B cell (primary cell): ENCODE data around the gene KCNG4. TPM values are rescaled to one million over a fixed set of nuclear protein-coding genes. Genes with fewer than 3 reads are reported as not detected.

Experiments
- ATAC-seq: fragments of 200-7000 bp; cut with Tn5 transposase; one replicate; pipeline ENCODE4 v1.10.0; 2021; ENCODE audit warnings: low read depth, mild to moderate bottlenecking, moderate number of reproducible peaks, moderate library complexity
- CTCF ChIA-PET: fragments of 350-600 bp; sonication (Branson Sonifier 250); formaldehyde crosslinking; loops from one replicate; lab custom pipeline; 2021; ENCODE audit warnings: antibody characterized with exemption, inconsistent platforms; lab: Charles Lee
- POLR2A ChIA-PET: fragments of 350-600 bp; sonication (Branson Sonifier 250); formaldehyde crosslinking; loops from one replicate; lab custom pipeline; 2021; ENCODE audit warnings: antibody characterized with exemption; lab: Charles Lee
- DNase-seq: peaks from one replicate; pipeline ENCODE4 v3.0.0; 2013
- H2AFZ ChIP-seq: 2 replicates; pipeline ENCODE4 v1.6.1; 2012; ENCODE audit warnings: mild to moderate bottlenecking, low read depth, low read length; ENCODE audit not compliant: insufficient read depth, poor library complexity, severe bottlenecking
- H3K27ac ChIP-seq, 2 donors: 1 replicate in 1 of 2; 2 replicates in 1 of 2; pipeline ENCODE4 v1.5.1; 2012 to 2013; ENCODE audit warnings: low read length in 2 of 2, mild to moderate bottlenecking in 2 of 2, moderate library complexity in 1 of 2
- H3K27me3 ChIP-seq, 4 experiments: fragments of 200-600 bp in 1 of 4; sonication (generic) in 1 of 4; replicated peaks in 1 of 4; 1 replicate in 2 of 4; 2 replicates in 2 of 4; pipeline versions ENCODE4 v1.6.1 to v1.7.0; 2013 to 2016; ENCODE audit warnings: low read length in 3 of 4, mild to moderate bottlenecking in 2 of 4, mixed read lengths in 1 of 4, moderate library complexity in 1 of 4; ENCODE audit not compliant: insufficient read depth in 4 of 4, control insufficient read depth in 3 of 4; ENCODE audit errors: control extremely low read depth in 1 of 4
- H3K36me3 ChIP-seq, 2 experiments: replicated peaks in 1 of 2; 1 replicate in 1 of 2; 2 replicates in 1 of 2; pipeline versions ENCODE4 v1.6.1 to v1.7.1; 2013; ENCODE audit warnings: low read length in 1 of 2; ENCODE audit not compliant: insufficient read depth in 2 of 2, control insufficient read depth in 1 of 2; ENCODE audit errors: control extremely low read depth in 1 of 2, extremely low read depth in 1 of 2
- H3K4me1 ChIP-seq, 2 donors: fragments of 200-600 bp in 1 of 2; sonication (generic) in 1 of 2; 1 replicate in 1 of 2; 2 replicates in 1 of 2; pipeline versions ENCODE4 v1.5.1 to v1.6.1; 2013 to 2017; ENCODE audit warnings: low read length in 2 of 2; ENCODE audit not compliant: control insufficient read depth in 2 of 2, insufficient read depth in 2 of 2
- H3K4me2 ChIP-seq: replicated peaks from 2 replicates; pipeline ENCODE3; 2012; ENCODE audit warnings: mild to moderate bottlenecking, low read depth, low read length; ENCODE audit not compliant: poor library complexity, severe bottlenecking
- H3K4me3 ChIP-seq, 5 experiments: fragments of 200-600 bp in 1 of 5; sonication (generic) in 1 of 5; 1 replicate in 3 of 5; 2 replicates in 2 of 5; pipeline versions ENCODE4 v1.5.1 to v1.7.0; 2011 to 2016; ENCODE audit warnings: low read length in 4 of 5, mild to moderate bottlenecking in 4 of 5, low read depth in 2 of 5, control low read depth in 1 of 5, moderate library complexity in 1 of 5; ENCODE audit not compliant: insufficient read depth in 1 of 5; ENCODE audit errors: control extremely low read depth in 1 of 5, extremely low read depth in 1 of 5
- H3K79me2 ChIP-seq: fragments of 200-600 bp; sonication (generic); one replicate; pipeline ENCODE4 v1.6.0; 2016; ENCODE audit warnings: low read length; ENCODE audit not compliant: control insufficient read depth, insufficient read depth
- H3K9ac ChIP-seq: fragments of 200-600 bp; sonication (generic); 2 replicates; pipeline ENCODE4 v1.6.1; 2017; ENCODE audit warnings: mild to moderate bottlenecking, low read length, moderate library complexity
- H3K9me3 ChIP-seq, 3 donors: one replicate each; pipeline versions ENCODE4 v1.6.1 to v1.7.1; 2013; ENCODE audit warnings: low read length in 2 of 3; ENCODE audit not compliant: control insufficient read depth in 2 of 3, insufficient read depth in 1 of 3; ENCODE audit errors: control extremely low read depth in 1 of 3
- H4K20me1 ChIP-seq: 2 replicates; pipeline ENCODE4 v1.6.0; 2012; ENCODE audit warnings: mild to moderate bottlenecking, low read length; ENCODE audit not compliant: insufficient read depth, control insufficient read depth, poor library complexity, severe bottlenecking
- H3K27ac Mint-ChIP-seq: one replicate; pipeline ENCODE4 v1.8.0; 2021; ENCODE audit warnings: mixed read lengths
- H3K27me3 Mint-ChIP-seq: one replicate; pipeline ENCODE4 v1.8.0; 2021; ENCODE audit warnings: mixed read lengths
- H3K4me1 Mint-ChIP-seq: one replicate; pipeline ENCODE4 v1.8.0; 2021; ENCODE audit warnings: mixed read lengths
- H3K4me3 Mint-ChIP-seq: one replicate; pipeline ENCODE4 v1.8.0; 2021; ENCODE audit warnings: mixed read lengths
- H3K9me3 Mint-ChIP-seq: one replicate; pipeline ENCODE4 v1.8.0; 2022; ENCODE audit warnings: mixed read lengths; ENCODE audit not compliant: insufficient read depth
- CTCF ChIP-seq: fragments of 200-600 bp; IDR thresholded peaks from one replicate; pipeline ENCODE4 v1.8.0; 2022; ENCODE audit warnings: antibody characterized with exemption, mild to moderate bottlenecking
- EZH2 ChIP-seq: IDR thresholded peaks from 2 replicates; pipeline ENCODE4 v1.6.1; 2012; ENCODE audit warnings: borderline replicate concordance, low read depth, mild to moderate bottlenecking, moderate library complexity, low read length; ENCODE audit not compliant: insufficient read depth, poor library complexity, severe bottlenecking
- WGBS: methylation state at CpG from one replicate; pipeline ENCODE4 v1.1.5; 2013; ENCODE audit warnings: missing lambda C conversion rate; ENCODE audit not compliant: insufficient coverage; 5-methylcytosine and 5-hydroxymethylcytosine counted together
- intact Hi-C: fragments of 100-400 bp; cut with micrococcal nuclease; formaldehyde crosslinking; loops from one replicate; pipeline ENCODE4 v1.10.0; 2022
- polyA plus RNA-seq: library from polyadenylated mRNA; depleted of rRNA; stranded (reverse); fragments of >200 nt; gene quantifications from 2 replicates; pipeline ENCODE4 v1.2.3, GENCODE V29; 2012
- total RNA-seq, 2 donors: library from RNA; stranded (reverse); fragments of 120-200 nt in 1 of 2; gene quantifications; 1 replicate in 1 of 2; 2 replicates in 1 of 2; pipeline versions ENCODE4 v1.2.3 to v1.2.4, GENCODE V29; 2013 to 2022

The KCNG4 gene
- total and polyA plus RNA-seq, 2 donors (not counting 1 experiment from before 2014, with no cell fraction given), result not detected

GRCh38 chr16:84242839-84243238 is 3.0 kb upstream of the KCNG4 start:
- Histone ChIP-seq H4K20me1 (no peaks in the 10 kb centered on the region), H3K4me2 (no peak overlapping the region), H3K27ac (no peak overlapping the region), H3K79me2 (no peaks in the 10 kb centered on the region), H3K4me1 (no peaks in the 10 kb centered on the region), H3K9me3 (no peaks in the 10 kb centered on the region), H3K9ac (no peak overlapping the region), H3K36me3 (no peaks in the 10 kb centered on the region), H3K4me3 (no peak overlapping the region), H3K27me3 (peaks cover 0 to 13% (median 0%) of the 10 kb centered on the region in 4 experiments), H2AFZ (no peak overlapping the region)
- POLR2A ChIA-PET, result no interaction called here
- intact Hi-C loops, result no loop called here
- Mint-ChIP-seq H3K4me1 (no peaks in the 10 kb centered on the region), H3K27me3 (peaks cover 31% of the 10 kb centered on the region), H3K4me3 (no peak overlapping the region), H3K27ac (no peak overlapping the region), H3K9me3 (peaks cover 4% of the 10 kb centered on the region)
- CTCF ChIA-PET, result no interaction called here
- WGBS, result 73% methylated on average over 5 of the region's 9 CpGs
- ATAC-seq (no peak), DNase-seq (no peak)
- no peak for TF ChIP-seq EZH2
- TF ChIP-seq CTCF, result no peak

GRCh38 chr16:84241778-84242177 is 2.0 kb upstream of the KCNG4 start:
- H4K20me1 ChIP-seq, result no peaks in the 10 kb centered on the region
- ChIA-PET POLR2A (no interaction called here), CTCF (no interaction called here)
- H3K9me3 Mint-ChIP-seq, result peaks cover 4% of the 10 kb centered on the region
- H2AFZ ChIP-seq, result no peak overlapping the region
- H3K27me3 ChIP-seq, result peaks cover 0 to 15% (median 0%) of the 10 kb centered on the region in 4 experiments
- peaks cover 31% of the 10 kb centered on the region for H3K27me3 Mint-ChIP-seq
- TF ChIP-seq EZH2 (no peak), CTCF (no peak)
- H3K4me1 ChIP-seq, result no peaks in the 10 kb centered on the region
- intact Hi-C loops, result no loop called here
- H3K79me2 ChIP-seq, result no peaks in the 10 kb centered on the region
- H3K4me2 ChIP-seq, result no peak overlapping the region
- WGBS, result no CpG with 5 or more reads among the region's 1 CpG
- no peak overlapping the region for H3K9ac ChIP-seq
- no peak overlapping the region for H3K27ac Mint-ChIP-seq
- no peaks in the 10 kb centered on the region for H3K36me3 ChIP-seq
- H3K4me3 Mint-ChIP-seq, result no peak overlapping the region
- no peaks in the 10 kb centered on the region for H3K9me3 ChIP-seq
- DNase-seq, result no peak
- no peak overlapping the region for H3K4me3 ChIP-seq
- H3K4me1 Mint-ChIP-seq, result no peaks in the 10 kb centered on the region
- H3K27ac ChIP-seq, result no peak overlapping the region
- no peak for ATAC-seq
